HepG2 (cell line): ENCODE results near the gene C2orf92. TPM values are rescaled to one million over a fixed set of nuclear protein-coding genes. Genes with fewer than 3 reads are reported as not detected.

Experiments used
- CCDC6 ChIP-seq: sonication (generic); formaldehyde crosslinking; IDR thresholded peaks from 2 replicates; pipeline ENCODE4 v1.8.1; 2022; ENCODE audit warnings: mild to moderate bottlenecking, missing genetic modification reagents, moderate library complexity
- GLMP ChIP-seq: sonication (generic); formaldehyde crosslinking; IDR thresholded peaks from 2 replicates; pipeline ENCODE4 v1.9.0; 2021; ENCODE audit warnings: missing genetic modification reagents, mild to moderate bottlenecking, borderline replicate concordance
- HCFC1 ChIP-seq: fragments of 150-350 bp; IDR thresholded peaks from 2 replicates; pipeline ENCODE4 v1.6.1; 2014; ENCODE audit warnings: low read depth, low read length
- KLF13 ChIP-seq: sonication (generic); formaldehyde crosslinking; IDR thresholded peaks from 2 replicates; pipeline ENCODE4 v1.4.0; 2020; ENCODE audit warnings: mild to moderate bottlenecking, missing genetic modification reagents
- MLX ChIP-seq: IDR thresholded peaks from 2 replicates; pipeline ENCODE4 v1.6.1; 2016
- MTA1 ChIP-seq: sonication (generic); formaldehyde crosslinking; IDR thresholded peaks from 2 replicates; pipeline ENCODE4 v1.4.0; 2020; ENCODE audit warnings: missing genetic modification reagents, mild to moderate bottlenecking, borderline replicate concordance
- PHF5A ChIP-seq: IDR thresholded peaks from one replicate; pipeline ENCODE4 v1.6.1; 2018; ENCODE audit warnings: low read depth, missing genetic modification reagents; ENCODE audit not compliant: unreplicated experiment
- REL ChIP-seq: sonication (generic); formaldehyde crosslinking; conservative IDR thresholded peaks from 2 replicates; pipeline ENCODE4 v1.8.0; 2022; ENCODE audit warnings: mild to moderate bottlenecking, missing genetic modification reagents, moderate library complexity
- RFX5 ChIP-seq: IDR thresholded peaks from 2 replicates; pipeline ENCODE4 v1.6.1; 2011; ENCODE audit warnings: low read depth, low read length, improper control_type of control experiment
- TP53 ChIP-seq: sonication (generic); formaldehyde crosslinking; conservative IDR thresholded peaks from 2 replicates; pipeline ENCODE4 v1.4.0; 2020; ENCODE audit warnings: missing genetic modification reagents
- ZBTB43 ChIP-seq: sonication (generic); formaldehyde crosslinking; conservative IDR thresholded peaks from 2 replicates; pipeline ENCODE4 v1.4.0; 2020; ENCODE audit warnings: missing genetic modification reagents
- ZNF205 ChIP-seq: IDR thresholded peaks from 2 replicates; pipeline ENCODE4 v1.6.1; 2018; ENCODE audit warnings: missing biosample characterization, missing genetic modification reagents
- ZNF549 ChIP-seq: sonication (generic); formaldehyde crosslinking; IDR thresholded peaks from 2 replicates; pipeline ENCODE4 v1.5.0; 2020; ENCODE audit warnings: missing genetic modification reagents
- ZNF879 ChIP-seq: sonication (generic); formaldehyde crosslinking; IDR thresholded peaks from 2 replicates; pipeline ENCODE4 v1.8.1; 2023; ENCODE audit warnings: missing genetic modification reagents
- polyA plus RNA-seq, 8 experiments: library from polyadenylated mRNA; depleted of rRNA in 3 of 8; stranded (reverse) in 7 of 8; unstranded in 1 of 8; fragments of >200 nt; fragmentation: Illumina TruSeq in 4 of 8; extraction: Trizol in 4 of 8; gene quantifications; 2 replicates each; pipeline versions ENCODE4 v1.2.1 to v1.2.3, GENCODE V29; 2011 to 2016; ENCODE audit warnings: low read depth in 4 of 8, missing spikeins in 1 of 8, mixed read lengths in 1 of 8; ENCODE audit not compliant: insufficient read depth in 1 of 8
- total RNA-seq, 5 experiments: library from RNA; depleted of rRNA; stranded (reverse); fragments of >200 nt; fragmentation: Illumina TruSeq; extraction: Trizol; gene quantifications; 2 replicates each; pipeline ENCODE4 v1.2.3, GENCODE V29; 2016; ENCODE audit warnings: low read depth in 1 of 5
- TF ChIP-seq, protein P1 (sequence below): sonication (generic); formaldehyde crosslinking; IDR thresholded peaks from 2 replicates; pipeline ENCODE4 v1.4.0; 2020; ENCODE audit warnings: missing genetic modification reagents, mild to moderate bottlenecking, borderline replicate concordance
- TF ChIP-seq, protein P2 (sequence below): IDR thresholded peaks from 2 replicates; pipeline ENCODE4 v1.6.1; 2018; ENCODE audit warnings: missing genetic modification reagents
- TF ChIP-seq, protein P3 (sequence below): sonication (generic); formaldehyde crosslinking; conservative IDR thresholded peaks from 2 replicates; pipeline ENCODE4 v1.4.0; 2020; ENCODE audit warnings: mild to moderate bottlenecking, missing genetic modification reagents, moderate library complexity

C2orf92 gene
- total and polyA plus RNA-seq, 2 of the 13 experiments (the other 11 are each of a cell fraction or from before 2014, with no cell fraction given), result 4.9 to 5.0 TPM

GRCh38 chr2:97662895-97663625 is 6.5 kb upstream of the C2orf92 start (continued):
- TF ChIP-seq, protein P1, sequence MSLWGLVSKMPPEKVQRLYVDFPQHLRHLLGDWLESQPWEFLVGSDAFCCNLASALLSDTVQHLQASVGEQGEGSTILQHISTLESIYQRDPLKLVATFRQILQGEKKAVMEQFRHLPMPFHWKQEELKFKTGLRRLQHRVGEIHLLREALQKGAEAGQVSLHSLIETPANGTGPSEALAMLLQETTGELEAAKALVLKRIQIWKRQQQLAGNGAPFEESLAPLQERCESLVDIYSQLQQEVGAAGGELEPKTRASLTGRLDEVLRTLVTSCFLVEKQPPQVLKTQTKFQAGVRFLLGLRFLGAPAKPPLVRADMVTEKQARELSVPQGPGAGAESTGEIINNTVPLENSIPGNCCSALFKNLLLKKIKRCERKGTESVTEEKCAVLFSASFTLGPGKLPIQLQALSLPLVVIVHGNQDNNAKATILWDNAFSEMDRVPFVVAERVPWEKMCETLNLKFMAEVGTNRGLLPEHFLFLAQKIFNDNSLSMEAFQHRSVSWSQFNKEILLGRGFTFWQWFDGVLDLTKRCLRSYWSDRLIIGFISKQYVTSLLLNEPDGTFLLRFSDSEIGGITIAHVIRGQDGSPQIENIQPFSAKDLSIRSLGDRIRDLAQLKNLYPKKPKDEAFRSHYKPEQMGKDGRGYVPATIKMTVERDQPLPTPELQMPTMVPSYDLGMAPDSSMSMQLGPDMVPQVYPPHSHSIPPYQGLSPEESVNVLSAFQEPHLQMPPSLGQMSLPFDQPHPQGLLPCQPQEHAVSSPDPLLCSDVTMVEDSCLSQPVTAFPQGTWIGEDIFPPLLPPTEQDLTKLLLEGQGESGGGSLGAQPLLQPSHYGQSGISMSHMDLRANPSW (CRISPR knock-in tag), result no peak
- TF ChIP-seq ZNF205 (CRISPR knock-in tag) (0 out of 2 replicates have a peak, but pooled peaks have one; percentile 42), TP53 (no peak), PHF5A (CRISPR knock-in tag) (no peak), GLMP (CRISPR knock-in tag) (no peak), REL (CRISPR knock-in tag) (no peak), CCDC6 (CRISPR knock-in tag) (no peak), MTA1 (CRISPR knock-in tag) (no peak), MLX (CRISPR knock-in tag) (no peak; the same call in 1 of the 2 replicates), KLF13 (CRISPR knock-in tag) (peak; percentile 44; the same call in 1 of the 2 replicates), HCFC1 (no peak), ZBTB43 (CRISPR knock-in tag) (no peak), ZNF879 (CRISPR knock-in tag) (no peak), ZNF549 (no peak), RFX5 (no peak)
- TF ChIP-seq, protein P2, sequence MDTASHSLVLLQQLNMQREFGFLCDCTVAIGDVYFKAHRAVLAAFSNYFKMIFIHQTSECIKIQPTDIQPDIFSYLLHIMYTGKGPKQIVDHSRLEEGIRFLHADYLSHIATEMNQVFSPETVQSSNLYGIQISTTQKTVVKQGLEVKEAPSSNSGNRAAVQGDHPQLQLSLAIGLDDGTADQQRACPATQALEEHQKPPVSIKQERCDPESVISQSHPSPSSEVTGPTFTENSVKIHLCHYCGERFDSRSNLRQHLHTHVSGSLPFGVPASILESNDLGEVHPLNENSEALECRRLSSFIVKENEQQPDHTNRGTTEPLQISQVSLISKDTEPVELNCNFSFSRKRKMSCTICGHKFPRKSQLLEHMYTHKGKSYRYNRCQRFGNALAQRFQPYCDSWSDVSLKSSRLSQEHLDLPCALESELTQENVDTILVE, result no peak
- TF ChIP-seq, protein P3, sequence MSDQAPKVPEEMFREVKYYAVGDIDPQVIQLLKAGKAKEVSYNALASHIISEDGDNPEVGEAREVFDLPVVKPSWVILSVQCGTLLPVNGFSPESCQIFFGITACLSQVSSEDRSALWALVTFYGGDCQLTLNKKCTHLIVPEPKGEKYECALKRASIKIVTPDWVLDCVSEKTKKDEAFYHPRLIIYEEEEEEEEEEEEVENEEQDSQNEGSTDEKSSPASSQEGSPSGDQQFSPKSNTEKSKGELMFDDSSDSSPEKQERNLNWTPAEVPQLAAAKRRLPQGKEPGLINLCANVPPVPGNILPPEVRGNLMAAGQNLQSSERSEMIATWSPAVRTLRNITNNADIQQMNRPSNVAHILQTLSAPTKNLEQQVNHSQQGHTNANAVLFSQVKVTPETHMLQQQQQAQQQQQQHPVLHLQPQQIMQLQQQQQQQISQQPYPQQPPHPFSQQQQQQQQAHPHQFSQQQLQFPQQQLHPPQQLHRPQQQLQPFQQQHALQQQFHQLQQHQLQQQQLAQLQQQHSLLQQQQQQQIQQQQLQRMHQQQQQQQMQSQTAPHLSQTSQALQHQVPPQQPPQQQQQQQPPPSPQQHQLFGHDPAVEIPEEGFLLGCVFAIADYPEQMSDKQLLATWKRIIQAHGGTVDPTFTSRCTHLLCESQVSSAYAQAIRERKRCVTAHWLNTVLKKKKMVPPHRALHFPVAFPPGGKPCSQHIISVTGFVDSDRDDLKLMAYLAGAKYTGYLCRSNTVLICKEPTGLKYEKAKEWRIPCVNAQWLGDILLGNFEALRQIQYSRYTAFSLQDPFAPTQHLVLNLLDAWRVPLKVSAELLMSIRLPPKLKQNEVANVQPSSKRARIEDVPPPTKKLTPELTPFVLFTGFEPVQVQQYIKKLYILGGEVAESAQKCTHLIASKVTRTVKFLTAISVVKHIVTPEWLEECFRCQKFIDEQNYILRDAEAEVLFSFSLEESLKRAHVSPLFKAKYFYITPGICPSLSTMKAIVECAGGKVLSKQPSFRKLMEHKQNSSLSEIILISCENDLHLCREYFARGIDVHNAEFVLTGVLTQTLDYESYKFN (CRISPR knock-in tag), result peak; percentile 48
